CD4-positive, alpha-beta T cell treated with Interleukin-12 subunit alpha and Interleukin-12 subunit beta, for 1 hour (primary cell): ENCODE results near the gene MRGPRF.
"Not testable (repeated sequence)": the region's sequence is repeated elsewhere in the genome, so short reads cannot be mapped to it uniquely, and the experiment has no call there.

Experiments
- DNase-seq: peaks from one replicate; pipeline ENCODE4 v3.0.0-alpha.2; 2020

MRGPRF gene

DNA sequence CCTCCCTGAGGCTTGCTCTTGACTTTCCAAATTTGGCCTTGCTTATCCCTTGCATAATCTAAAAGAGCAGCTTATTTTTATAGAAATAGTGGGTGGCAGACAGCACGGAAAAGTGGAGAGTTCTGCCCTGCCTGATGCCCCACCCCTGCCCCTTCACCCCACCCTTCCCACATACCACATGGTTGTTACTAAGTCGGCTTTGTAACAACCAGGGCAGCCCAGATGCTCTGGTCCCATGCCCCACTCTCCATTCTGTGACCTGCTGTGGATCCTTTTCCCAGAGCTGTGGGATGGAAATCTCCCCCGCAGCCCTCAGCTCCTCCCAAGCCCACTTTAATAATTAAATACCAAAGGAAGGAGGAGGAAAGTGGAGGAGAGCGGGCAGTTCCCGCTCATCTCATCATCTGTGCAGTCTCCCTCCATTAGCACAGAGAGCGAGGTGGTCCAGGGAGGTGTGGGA lies 10.9 kb downstream of the MRGPRF start:
- DNase-seq: no peak

DNA sequence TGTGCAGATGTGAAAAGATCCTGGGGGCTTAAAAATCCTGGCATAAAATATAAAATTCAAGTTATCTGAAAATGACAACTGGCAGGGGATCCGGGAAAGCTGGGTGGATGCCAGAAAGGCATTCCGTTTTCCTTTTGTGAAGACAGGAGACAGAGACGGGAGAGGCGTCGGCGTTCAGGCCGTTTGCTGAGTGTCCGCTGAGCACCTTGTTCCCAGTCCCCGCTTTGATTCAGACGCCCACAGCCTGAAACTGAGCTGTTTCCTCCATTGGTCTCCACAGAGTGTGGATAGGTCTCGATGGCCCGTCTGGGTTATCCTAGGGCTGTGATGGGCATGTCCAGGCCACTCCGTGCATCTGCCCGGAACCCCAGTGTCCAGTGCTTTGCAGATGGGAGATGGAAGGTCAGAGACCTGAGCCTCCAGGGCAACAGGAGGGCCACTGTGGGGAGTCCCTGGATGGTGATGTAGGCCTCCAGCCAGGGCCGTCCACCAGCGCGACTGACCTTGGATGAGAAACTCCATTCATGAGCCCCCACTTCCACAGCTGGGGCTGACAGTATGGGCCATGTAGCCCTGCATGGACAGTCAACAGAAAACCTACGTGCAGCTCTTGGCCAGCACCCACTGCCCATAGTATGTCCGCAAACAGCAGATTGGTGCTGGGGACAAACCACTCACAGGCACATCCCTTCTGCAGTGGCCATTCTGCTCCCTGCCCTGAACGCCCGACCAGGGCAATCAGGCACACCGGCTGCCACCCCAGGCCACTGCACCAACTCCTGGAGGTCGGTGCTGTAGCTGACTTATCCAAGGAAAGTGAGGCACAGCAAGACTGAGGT lies 11.6 kb downstream of the MRGPRF start:
- DNase-seq: no peak

DNA sequence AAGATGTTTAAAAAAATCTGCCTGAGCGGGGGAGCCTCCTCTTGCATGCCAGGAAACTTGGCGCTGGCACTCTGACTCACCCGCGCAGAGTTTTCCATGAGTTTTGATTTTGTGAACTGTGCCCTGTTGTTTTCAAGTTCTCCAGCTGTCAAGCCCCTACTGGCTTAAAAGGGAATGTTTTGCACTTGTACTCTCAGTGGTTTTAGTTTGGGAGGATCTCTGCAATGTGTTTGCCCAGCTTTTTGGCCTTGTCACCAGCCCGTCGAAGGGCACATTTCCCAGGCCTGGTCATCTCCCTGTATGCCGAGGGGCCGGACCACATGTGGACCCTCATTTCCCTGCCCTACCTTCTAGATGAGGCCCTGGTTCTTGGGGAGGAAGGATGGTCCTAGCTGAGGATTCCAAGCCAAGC lies 12.2 kb downstream of the MRGPRF start:
- DNase-seq: no peak

DNA sequence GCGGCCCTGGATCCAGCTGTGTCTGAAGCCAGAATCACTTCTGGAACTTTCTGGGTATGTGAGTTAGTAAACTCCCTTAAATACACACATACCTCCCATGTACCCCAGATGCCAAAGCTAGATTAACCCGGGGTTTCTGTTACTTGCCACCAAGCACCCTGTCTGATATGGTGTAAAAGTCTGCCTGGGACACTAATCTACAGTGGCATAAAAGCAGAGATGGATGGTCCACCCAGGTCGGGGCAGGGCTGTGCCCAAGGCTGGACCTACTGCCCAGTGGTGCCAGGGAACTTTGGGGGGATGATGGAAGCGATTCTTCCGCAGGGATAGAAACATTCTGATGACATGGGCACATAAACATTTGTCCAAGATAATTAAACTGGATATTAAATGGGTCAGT lies 12.7 kb downstream of the MRGPRF start:
- no peak for DNase-seq

DNA sequence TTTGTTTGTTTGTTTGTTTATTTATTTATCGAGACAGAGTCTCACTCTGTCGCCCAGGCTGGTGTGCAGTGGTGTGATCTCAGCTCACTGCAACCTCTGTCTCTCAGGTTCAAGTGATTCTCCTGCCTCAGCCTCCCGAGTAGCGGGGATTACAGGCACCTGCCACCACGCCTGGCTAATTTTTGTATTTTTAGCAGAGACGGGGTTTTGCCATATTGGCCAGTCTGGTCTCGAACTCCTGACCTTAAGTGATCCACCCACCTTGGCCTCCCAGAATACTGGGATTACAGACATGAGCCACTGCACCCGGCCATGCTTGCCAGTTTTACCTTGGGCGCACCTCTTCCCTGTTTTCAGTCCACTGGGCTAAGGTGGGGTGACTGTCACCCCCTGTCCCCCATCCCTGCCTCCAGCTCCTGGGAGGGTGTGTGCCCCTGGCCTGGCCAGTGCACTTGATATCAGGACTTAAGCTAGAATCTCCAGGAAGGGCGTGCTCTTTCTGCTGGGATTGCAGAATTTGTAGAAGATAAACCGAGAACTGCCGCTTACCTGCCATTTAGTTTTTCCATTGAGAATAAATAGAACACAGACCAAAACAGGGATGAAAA lies 13.2 kb downstream of the MRGPRF start:
- not testable (repeated sequence) for DNase-seq

GRCh38 chr11:68999093-68999747 lies 13.8 kb downstream of the MRGPRF start:
- no peak for DNase-seq

DNA sequence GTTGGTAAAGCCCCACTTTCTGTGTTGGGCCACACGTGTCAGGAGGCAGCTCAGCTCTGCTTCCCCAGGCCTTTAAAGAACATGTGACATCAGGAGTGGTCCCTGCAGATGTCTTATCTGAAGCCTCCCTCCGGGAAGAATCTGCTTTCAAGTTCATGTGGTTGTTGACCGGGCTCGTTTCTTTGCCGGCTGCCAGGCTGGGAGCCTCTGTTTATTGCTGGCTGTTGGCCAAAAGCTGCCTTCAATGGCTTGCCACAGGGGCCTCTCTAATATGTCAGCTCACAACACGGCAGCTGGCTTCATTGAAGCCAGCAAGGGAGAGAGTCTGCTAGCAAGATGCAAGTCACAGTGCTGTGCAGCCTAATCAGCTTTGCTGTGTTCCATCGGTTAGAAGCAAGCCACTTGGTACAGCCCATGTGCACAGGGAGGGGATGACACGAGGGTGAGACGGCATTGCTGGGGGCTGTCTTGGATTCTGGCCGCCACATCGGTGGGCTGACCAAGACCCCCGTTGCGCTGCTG lies 14.6 kb downstream of the MRGPRF start:
- DNase-seq: no peak

GRCh38 chr11:68997995-68998348 lies 15.1 kb downstream of the MRGPRF start:
- no peak for DNase-seq

DNA sequence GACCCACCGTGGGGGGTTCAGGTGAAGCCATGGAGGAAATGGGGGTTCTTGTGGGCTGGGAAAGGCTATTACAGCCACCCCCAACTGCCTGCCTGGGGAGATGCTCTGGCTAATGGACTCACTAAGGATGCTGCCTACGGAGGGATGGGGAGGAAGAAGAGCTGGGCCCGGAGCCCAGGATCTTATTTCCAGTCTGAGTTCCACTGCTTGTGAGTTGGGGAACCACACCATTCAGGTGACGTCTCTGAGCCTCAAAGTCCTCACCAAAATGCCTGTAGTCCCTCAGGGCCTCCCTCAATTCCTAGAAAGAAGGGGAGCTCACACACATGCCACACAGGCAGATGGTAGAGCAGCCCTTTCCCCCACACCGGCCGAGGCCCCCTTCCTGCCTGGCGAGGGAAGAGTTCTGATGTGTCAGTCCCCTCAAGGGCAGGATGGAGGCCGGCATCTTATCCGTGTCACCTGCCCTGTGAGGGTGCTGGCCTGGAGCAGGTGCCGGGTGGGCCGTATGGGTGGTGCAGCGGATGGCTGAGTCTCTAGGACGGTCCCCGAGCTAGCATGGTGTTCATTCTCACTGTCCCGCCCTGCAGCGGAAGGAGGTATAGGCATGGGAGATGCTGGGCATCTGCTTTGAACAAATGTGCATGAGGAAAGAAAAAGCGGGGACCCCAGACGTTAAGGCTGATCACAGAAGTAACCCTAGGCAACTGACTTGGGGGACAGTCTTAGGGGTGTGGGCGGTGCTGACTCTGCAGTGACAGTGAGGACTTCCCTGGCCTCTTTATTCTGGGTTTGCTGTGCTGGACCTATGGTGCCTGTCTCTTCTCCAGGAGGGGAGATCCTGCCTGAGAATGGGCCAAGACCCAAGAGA lies 15.7 kb downstream of the MRGPRF start:
- DNase-seq: no peak

- DNase-seq: no peak
Observed at GRCh38 chr11:68996376-68997123, 16.5 kb downstream of the MRGPRF start.

DNA sequence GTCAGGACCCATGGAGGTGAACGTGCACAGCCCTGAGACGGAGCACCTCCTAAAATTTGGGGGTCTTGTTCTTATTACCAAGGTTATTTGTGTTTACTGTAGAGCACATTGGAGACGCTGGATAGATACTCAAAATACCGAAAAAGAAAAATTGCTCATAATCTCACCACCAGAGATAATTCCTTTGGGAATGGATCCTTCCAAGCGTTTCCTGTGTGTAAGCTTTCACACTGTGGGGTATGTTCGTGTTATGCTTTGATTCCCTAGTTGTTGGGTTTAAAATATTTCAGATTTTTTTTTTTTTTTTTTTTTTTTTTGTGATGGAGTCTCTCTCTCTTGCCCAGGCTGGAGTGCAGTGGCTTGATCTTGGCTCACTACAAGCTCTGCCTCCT lies 18.2 kb downstream of the MRGPRF start:
- no peak for DNase-seq

DNA sequence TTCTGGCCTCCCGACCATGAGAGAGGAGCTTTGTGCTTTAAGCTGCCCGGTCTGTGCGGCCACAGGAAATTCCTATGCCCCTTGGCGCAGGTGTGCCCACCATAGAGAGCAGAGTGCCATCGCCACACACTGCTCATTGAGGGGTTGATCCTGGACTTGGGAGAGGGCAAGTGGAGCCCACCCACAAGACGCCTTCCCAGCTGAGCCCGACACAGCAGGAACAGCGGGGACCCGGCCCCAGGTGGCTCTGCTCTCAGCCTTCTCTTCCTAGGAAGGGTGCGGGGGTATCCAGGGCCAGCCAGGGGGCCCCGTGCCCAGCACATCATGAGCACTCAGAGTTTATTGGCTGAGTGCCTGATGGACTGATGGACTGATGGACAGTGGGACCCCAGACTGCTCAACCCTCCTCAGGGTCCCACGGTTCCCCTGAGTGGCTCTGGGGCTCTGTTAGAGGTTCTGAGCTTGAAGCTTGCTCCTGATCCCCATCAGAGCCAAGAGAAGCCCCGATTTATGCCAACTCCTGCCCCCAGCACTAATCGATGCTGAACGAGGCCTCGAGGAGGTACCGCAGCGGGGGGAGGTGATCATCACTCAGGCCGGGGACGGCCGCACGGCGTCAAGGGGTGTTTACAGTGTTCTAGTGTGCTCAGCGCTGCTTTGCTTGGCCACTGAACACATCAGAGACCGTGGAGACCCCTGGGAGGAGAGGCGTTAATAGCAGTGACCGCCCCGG lies 18.7 kb downstream of the MRGPRF start:
- no peak for DNase-seq

DNA sequence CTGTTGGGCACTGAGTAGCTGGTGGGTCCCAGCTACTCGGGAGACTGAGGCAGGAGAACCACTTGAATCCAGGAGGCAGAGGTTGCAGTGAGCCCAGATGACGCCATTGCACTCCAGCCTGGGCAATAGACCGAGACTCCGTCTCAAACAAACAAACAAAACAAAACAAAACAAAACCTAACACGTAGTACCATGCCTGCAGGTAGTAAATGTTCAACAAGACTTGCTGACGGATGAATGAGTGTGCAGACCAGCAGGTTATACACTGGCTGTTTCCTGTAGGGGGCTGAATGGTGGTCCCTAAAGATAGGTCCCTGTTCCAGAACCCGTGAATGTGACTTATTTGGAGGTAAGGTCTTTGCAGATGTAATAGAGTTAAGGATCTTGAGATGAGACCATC lies 19.5 kb downstream of the MRGPRF start:
- no peak for DNase-seq

GRCh38 chr11:68992743-68993255 lies 20.2 kb downstream of the MRGPRF start:
- DNase-seq: no peak

GRCh38 chr11:68990995-68991780 lies 21.9 kb downstream of the MRGPRF start:
- no peak for DNase-seq

- no peak for DNase-seq
Observed at GRCh38 chr11:68989936-68990606, 23.0 kb downstream of the MRGPRF start.

GRCh38 chr11:68988491-68988890 lies 24.6 kb downstream of the MRGPRF start:
- no peak for DNase-seq

DNA sequence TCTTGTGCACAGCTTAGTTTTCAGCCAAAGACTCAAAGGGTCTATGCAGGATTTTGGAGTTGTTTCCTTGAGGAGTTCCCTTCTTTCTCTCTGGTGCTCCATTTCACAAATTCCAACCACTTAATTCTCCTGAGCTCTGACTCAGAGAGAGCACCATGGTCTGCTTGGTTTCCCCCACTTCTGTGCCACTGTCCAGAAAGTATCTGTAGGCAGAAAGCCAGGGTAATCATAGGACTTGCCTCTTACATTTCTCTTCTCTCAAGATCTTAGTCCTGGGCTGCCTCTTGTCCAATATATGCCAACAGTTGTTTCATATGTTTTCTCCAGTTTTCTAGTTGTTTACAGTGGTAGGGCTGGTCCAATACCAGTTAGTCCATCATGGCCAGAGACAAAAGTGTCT lies 25.8 kb downstream of the MRGPRF start:
- DNase-seq: no peak

GRCh38 chr11:68983801-68984200 lies 29.2 kb downstream of the MRGPRF start:
- DNase-seq: no peak

DNA sequence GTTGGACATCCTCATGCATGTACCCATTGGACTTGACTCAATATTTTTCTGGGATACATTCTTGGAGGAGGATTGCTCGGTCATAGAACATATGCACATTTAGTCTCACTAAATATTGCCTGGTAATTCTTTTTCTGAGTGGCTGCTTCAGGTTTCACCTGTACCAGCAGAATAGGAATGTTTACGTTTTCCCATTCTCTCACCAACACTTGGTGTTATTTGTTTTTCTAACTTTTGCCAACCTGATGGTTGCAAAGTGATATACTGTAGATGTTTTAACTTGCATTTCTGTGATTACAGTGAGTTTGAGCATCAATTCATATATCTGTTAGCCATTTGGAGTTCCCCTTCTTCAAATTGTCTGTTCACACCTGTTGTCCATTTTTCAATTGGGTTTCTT lies 30.9 kb downstream of the MRGPRF start:
- no peak for DNase-seq
